Skeletal muscle cell (primary cell): Measurements from ENCODE around the gene SIGLEC9.
"Not testable (repeated sequence)": the region's sequence is repeated elsewhere in the genome, so short reads cannot be mapped to it uniquely, and the experiment has no call there.

Experiments
- DNase-seq: peaks from one replicate; pipeline ENCODE4 v3.0.0-alpha.2; 2010; ENCODE audit warnings: low read depth
- H3K4me3 ChIP-seq: 2 replicates; pipeline ENCODE4 v1.5.1; 2011; ENCODE audit warnings: low read depth, mild to moderate bottlenecking, control low read depth, low read length, moderate library complexity

SIGLEC9 gene

GRCh38 chr19:51164215-51164614 lies 39.5 kb downstream of the SIGLEC9 start:
- H3K4me3 ChIP-seq, result no peak overlapping the region
- no peak for DNase-seq

- DNase-seq, result no peak
- no peak overlapping the region for H3K4me3 ChIP-seq
Measured at GRCh38 chr19:51166846-51167490, 42.3 kb downstream of the SIGLEC9 start.

- DNase-seq, result no peak
- no peak overlapping the region for H3K4me3 ChIP-seq
Measured at GRCh38 chr19:51168564-51169282, 44.0 kb downstream of the SIGLEC9 start.

GRCh38 chr19:51169283-51169918 lies 44.7 kb downstream of the SIGLEC9 start:
- H3K4me3 ChIP-seq, result not testable (repeated sequence)

GRCh38 chr19:51172223-51172622 lies 47.5 kb downstream of the SIGLEC9 start:
- no peak overlapping the region for H3K4me3 ChIP-seq
- no peak for DNase-seq

More at GRCh38 chr19:51169283-51169918, 44.7 kb downstream of the SIGLEC9 start:
- DNase-seq, result peak; percentile 20

- H3K4me3 ChIP-seq, result no peak overlapping the region
- DNase-seq, result no peak
Measured at GRCh38 chr19:51173681-51174080, 49.0 kb downstream of the SIGLEC9 start.

- no peak for DNase-seq
Measured at GRCh38 chr19:51179256-51179655, 54.5 kb downstream of the SIGLEC9 start.

More at GRCh38 chr19:51179256-51179655, 54.5 kb downstream of the SIGLEC9 start:
- no peak overlapping the region for H3K4me3 ChIP-seq
